ENCODE measurements around the gene ABCG8.

- TF ChIP-seq CTCF (optimal IDR thresholded peaks at IDR 0.05 in 1 of 3, IDR thresholded peaks at IDR 0.05 in 1 of 3, conservative IDR thresholded peaks at IDR 0.05 in 1 of 3; ENCODE audit: extremely low read depth in 1 of 3, insufficient read depth in 2 of 3, low read length in 3 of 3) (no peak), EZH2 (IDR thresholded peaks at IDR 0.05; ENCODE audit: low read length) (no peak)
Observed at GRCh38 chr2:43790147-43790546, 48.6 kb upstream of the ABCG8 start.
